Measurements from ENCODE around the gene MITF.

Gene MITF

GRCh38 chr3:69750549-69750948 is 11.3 kb downstream of the MITF start:
- DNase-seq (ENCODE audit: low read depth): no peak
- TF ChIP-seq POLR2A (IDR thresholded peaks at IDR 0.05; ENCODE audit: extremely low read depth, insufficient read length) (no peak), MYC (IDR thresholded peaks at IDR 0.05; ENCODE audit: low read depth, low read length) (no peak)
- TF ChIP-seq, protein P1, sequence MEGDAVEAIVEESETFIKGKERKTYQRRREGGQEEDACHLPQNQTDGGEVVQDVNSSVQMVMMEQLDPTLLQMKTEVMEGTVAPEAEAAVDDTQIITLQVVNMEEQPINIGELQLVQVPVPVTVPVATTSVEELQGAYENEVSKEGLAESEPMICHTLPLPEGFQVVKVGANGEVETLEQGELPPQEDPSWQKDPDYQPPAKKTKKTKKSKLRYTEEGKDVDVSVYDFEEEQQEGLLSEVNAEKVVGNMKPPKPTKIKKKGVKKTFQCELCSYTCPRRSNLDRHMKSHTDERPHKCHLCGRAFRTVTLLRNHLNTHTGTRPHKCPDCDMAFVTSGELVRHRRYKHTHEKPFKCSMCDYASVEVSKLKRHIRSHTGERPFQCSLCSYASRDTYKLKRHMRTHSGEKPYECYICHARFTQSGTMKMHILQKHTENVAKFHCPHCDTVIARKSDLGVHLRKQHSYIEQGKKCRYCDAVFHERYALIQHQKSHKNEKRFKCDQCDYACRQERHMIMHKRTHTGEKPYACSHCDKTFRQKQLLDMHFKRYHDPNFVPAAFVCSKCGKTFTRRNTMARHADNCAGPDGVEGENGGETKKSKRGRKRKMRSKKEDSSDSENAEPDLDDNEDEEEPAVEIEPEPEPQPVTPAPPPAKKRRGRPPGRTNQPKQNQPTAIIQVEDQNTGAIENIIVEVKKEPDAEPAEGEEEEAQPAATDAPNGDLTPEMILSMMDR (IDR thresholded peaks at IDR 0.05; ENCODE audit: low read depth, low read length): no peak
- TF ChIP-seq, protein P2, sequence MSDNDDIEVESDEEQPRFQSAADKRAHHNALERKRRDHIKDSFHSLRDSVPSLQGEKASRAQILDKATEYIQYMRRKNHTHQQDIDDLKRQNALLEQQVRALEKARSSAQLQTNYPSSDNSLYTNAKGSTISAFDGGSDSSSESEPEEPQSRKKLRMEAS (IDR thresholded peaks at IDR 0.05; ENCODE audit: low read depth, low read length): no peak
- no peak overlapping the region for H3K4me3 ChIP-seq (ENCODE audit: low read depth, low read length)

DNA sequence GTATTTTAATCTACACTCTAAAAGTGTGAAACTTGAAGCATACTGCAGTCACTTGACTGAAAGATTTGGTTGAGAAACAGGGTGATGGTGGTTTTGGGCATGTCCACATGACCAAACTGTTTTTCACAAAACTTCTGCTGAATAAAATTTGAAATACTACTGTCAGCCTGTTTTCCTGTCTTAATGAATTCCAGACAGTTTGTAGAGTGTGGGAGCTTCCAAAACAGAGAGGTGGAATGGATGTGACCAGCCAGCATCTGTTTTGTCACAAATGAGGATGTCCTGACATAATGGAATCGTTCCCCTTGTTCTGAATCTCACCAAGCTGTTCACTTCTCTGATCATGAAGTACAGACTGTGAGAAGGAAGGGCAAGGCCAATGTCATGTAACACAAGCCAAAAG is 11.8 kb downstream of the MITF start:
- H3K4me3 ChIP-seq (ENCODE audit: low read depth, low read length): no peak overlapping the region
- no peak for DNase-seq (ENCODE audit: low read depth)
- TF ChIP-seq MYC (IDR thresholded peaks at IDR 0.05; ENCODE audit: low read depth, low read length): no peak
- TF ChIP-seq, protein P1 (IDR thresholded peaks at IDR 0.05; ENCODE audit: low read depth, low read length): no peak
- TF ChIP-seq POLR2A (IDR thresholded peaks at IDR 0.05; ENCODE audit: extremely low read depth, insufficient read length): no peak
- TF ChIP-seq, protein P2 (IDR thresholded peaks at IDR 0.05; ENCODE audit: low read depth, low read length): no peak

DNA sequence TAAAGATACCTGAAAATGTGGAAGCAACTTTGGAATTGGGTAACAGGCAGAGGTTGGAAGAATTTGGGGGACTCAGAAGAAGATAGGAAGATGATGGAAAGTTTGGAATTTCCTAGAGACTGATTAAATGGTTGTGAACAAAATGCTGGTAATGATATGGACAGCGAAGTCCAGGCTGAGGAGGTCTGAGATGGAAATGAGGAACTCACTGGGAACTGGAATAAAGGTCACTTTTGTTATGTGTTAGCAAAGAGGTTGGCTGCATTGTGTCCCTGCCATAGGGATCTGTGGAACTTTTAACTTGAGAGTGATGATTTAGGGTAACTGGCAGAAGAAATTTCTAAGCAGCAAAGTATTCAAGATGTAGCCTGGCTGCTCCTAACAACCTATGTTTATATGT is 13.0 kb downstream of the MITF start:
- no peak overlapping the region for H3K4me3 ChIP-seq (ENCODE audit: low read depth, low read length)
- DNase-seq (ENCODE audit: low read depth): no peak
- TF ChIP-seq POLR2A (IDR thresholded peaks at IDR 0.05; ENCODE audit: extremely low read depth, insufficient read length) (no peak), MYC (IDR thresholded peaks at IDR 0.05; ENCODE audit: low read depth, low read length) (no peak)
- TF ChIP-seq, protein P2 (IDR thresholded peaks at IDR 0.05; ENCODE audit: low read depth, low read length): no peak
- TF ChIP-seq, protein P1 (IDR thresholded peaks at IDR 0.05; ENCODE audit: low read depth, low read length): no peak

- DNase-seq (ENCODE audit: low read depth): no peak
- TF ChIP-seq, protein P1 (IDR thresholded peaks at IDR 0.05; ENCODE audit: low read depth, low read length): no peak
- TF ChIP-seq MYC (IDR thresholded peaks at IDR 0.05; ENCODE audit: low read depth, low read length) (no peak), POLR2A (IDR thresholded peaks at IDR 0.05; ENCODE audit: extremely low read depth, insufficient read length) (no peak)
- TF ChIP-seq, protein P2 (IDR thresholded peaks at IDR 0.05; ENCODE audit: low read depth, low read length): no peak
- no peak overlapping the region for H3K4me3 ChIP-seq (ENCODE audit: low read depth, low read length)
Measured at GRCh38 chr3:69753179-69753775, 14.0 kb downstream of the MITF start.

DNA sequence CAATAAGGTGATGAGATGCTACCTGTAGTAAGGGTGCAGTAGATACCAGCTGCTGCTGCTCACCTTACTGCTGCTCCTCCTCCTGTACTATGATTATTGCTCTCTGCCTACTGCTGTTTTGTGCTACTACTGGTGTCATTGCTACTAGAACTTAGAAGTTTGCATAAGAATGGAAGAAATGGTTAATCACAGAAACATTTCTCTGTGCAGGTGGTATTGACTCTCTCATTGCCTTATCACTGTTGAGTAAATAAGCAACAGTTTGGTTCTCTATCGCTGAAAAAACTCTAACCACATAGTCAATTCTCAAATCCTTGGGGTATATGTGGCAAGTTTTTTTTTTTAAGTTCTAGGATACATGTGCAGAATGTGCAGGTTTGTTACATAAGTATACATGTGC is 16.5 kb downstream of the MITF start:
- no peak for DNase-seq (ENCODE audit: low read depth)
- H3K4me3 ChIP-seq (ENCODE audit: low read depth, low read length): no peak overlapping the region
- TF ChIP-seq, protein P2 (IDR thresholded peaks at IDR 0.05; ENCODE audit: low read depth, low read length): no peak
- TF ChIP-seq, protein P1 (IDR thresholded peaks at IDR 0.05; ENCODE audit: low read depth, low read length): no peak
- TF ChIP-seq MYC (IDR thresholded peaks at IDR 0.05; ENCODE audit: low read depth, low read length) (no peak), POLR2A (IDR thresholded peaks at IDR 0.05; ENCODE audit: extremely low read depth, insufficient read length) (no peak)
